Measurements from ENCODE around the gene RELA.

GRCh38 chr11:65649656-65650546 is 12.8 kb downstream of the RELA start:
- no peak for TF ChIP-seq SUZ12 (IDR thresholded peaks at IDR 0.05; ENCODE audit: extremely low read depth, insufficient read depth, insufficient read length)
- no peak for TF ChIP-seq YY1 (IDR thresholded peaks at IDR 0.05; ENCODE audit: insufficient read depth, insufficient read length)
- TF ChIP-seq ZNF274 (IDR thresholded peaks at IDR 0.05; ENCODE audit: low read depth, low read length), result no peak
